GM23338 (cell line): ENCODE results near the gene CCDC92B. TPM values are rescaled to one million over a fixed set of nuclear protein-coding genes. Genes with fewer than 3 reads are reported as not detected.

Experiments
- ATAC-seq: fragments of 200-7000 bp; cut with Tn5 transposase; 3 replicates; pipeline ENCODE4 v1.9.1; 2020
- DNase-seq: peaks from one replicate; pipeline ENCODE4 v3.0.0-alpha.2; 2015; ENCODE audit warnings: low spot score
- H2AFZ ChIP-seq: fragments of 200-600 bp; sonication (generic); 2 replicates; pipeline ENCODE4 v1.8.0; 2016; ENCODE audit warnings: antibody characterized with exemption, mild to moderate bottlenecking, moderate library complexity
- H3F3A ChIP-seq: fragments of 200-600 bp; sonication (generic); replicated peaks from 2 replicates; pipeline ENCODE4 v1.8.0; 2017; ENCODE audit warnings: antibody characterized with exemption, mixed run types, low read depth
- H3K27ac ChIP-seq: fragments of 200-600 bp; sonication (generic); 2 replicates; pipeline ENCODE4 v1.6.1; 2016; ENCODE audit warnings: low read depth
- H3K27me3 ChIP-seq: fragments of 200-600 bp; sonication (generic); 2 replicates; pipeline ENCODE4 v1.8.0; 2016; ENCODE audit warnings: mild to moderate bottlenecking, mixed run types, moderate library complexity; ENCODE audit not compliant: insufficient read depth
- H3K36me3 ChIP-seq: fragments of 200-600 bp; sonication (generic); 2 replicates; pipeline ENCODE4 v1.8.0; 2016; ENCODE audit warnings: mild to moderate bottlenecking; ENCODE audit not compliant: insufficient read depth
- H3K4me1 ChIP-seq: fragments of 200-600 bp; sonication (generic); 2 replicates; pipeline ENCODE4 v1.8.0; 2016; ENCODE audit warnings: mild to moderate bottlenecking, moderate library complexity; ENCODE audit not compliant: insufficient read depth
- H3K4me2 ChIP-seq: fragments of 200-600 bp; sonication (generic); 2 replicates; pipeline ENCODE4 v1.7.1; 2017; ENCODE audit warnings: mixed run types
- H3K4me3 ChIP-seq: fragments of 200-600 bp; sonication (generic); 2 replicates; pipeline ENCODE4 v1.6.1; 2016; ENCODE audit warnings: mixed run types
- H3K79me2 ChIP-seq: fragments of 200-600 bp; sonication (generic); replicated peaks from 2 replicates; pipeline ENCODE4 v1.8.0; 2017; ENCODE audit warnings: mild to moderate bottlenecking; ENCODE audit not compliant: insufficient read depth
- H3K9me2 ChIP-seq: fragments of 200-600 bp; sonication (generic); 2 replicates; pipeline ENCODE4 v1.8.0; 2017; ENCODE audit not compliant: insufficient read depth
- H4K20me1 ChIP-seq: fragments of 200-600 bp; sonication (generic); replicated peaks from 2 replicates; pipeline ENCODE4 v1.8.0; 2017; ENCODE audit warnings: mild to moderate bottlenecking; ENCODE audit not compliant: insufficient read depth
- H3K27ac Mint-ChIP-seq: 2 replicates; pipeline ENCODE4 v1.8.0; 2020; ENCODE audit warnings: inconsistent platforms, mild to moderate bottlenecking, moderate library complexity, mixed read lengths
- H3K27me3 Mint-ChIP-seq: 3 replicates; pipeline ENCODE4 v1.8.0; 2022; ENCODE audit warnings: low read depth, mild to moderate bottlenecking, moderate library complexity, mixed read lengths, inconsistent platforms; ENCODE audit not compliant: insufficient read depth, poor library complexity
- H3K36me3 Mint-ChIP-seq: 3 replicates; pipeline ENCODE4 v1.8.0; 2021; ENCODE audit warnings: low read depth, mild to moderate bottlenecking, inconsistent platforms, moderate library complexity, mixed read lengths
- H3K4me1 Mint-ChIP-seq: 3 replicates; pipeline ENCODE4 v1.8.0; 2020; ENCODE audit warnings: mild to moderate bottlenecking, inconsistent platforms, mixed read lengths
- H3K4me3 Mint-ChIP-seq: 3 replicates; pipeline ENCODE4 v1.8.0; 2021; ENCODE audit warnings: moderate library complexity, mild to moderate bottlenecking, inconsistent platforms, mixed read lengths
- H3K9me3 Mint-ChIP-seq: 3 replicates; pipeline ENCODE4 v1.8.0; 2020; ENCODE audit warnings: moderate library complexity, mild to moderate bottlenecking, inconsistent platforms, mixed read lengths
- CREB1 ChIP-seq: fragments of 250-450 bp; sonication (Bioruptor Pico); IDR thresholded peaks from 2 replicates; pipeline ENCODE4 v1.5.0; 2020; ENCODE audit warnings: low read depth, mild to moderate bottlenecking, moderate library complexity
- EZH2 ChIP-seq: fragments of 200-600 bp; sonication (generic); IDR thresholded peaks from one replicate; pipeline ENCODE4 v1.8.0; 2017; ENCODE audit warnings: antibody characterized with exemption, mild to moderate bottlenecking, low read depth; ENCODE audit not compliant: unreplicated experiment
- NANOG ChIP-seq: IDR thresholded peaks from 2 replicates; pipeline ENCODE4 v1.6.1; 2016; ENCODE audit warnings: antibody characterized with exemption, borderline replicate concordance
- POLR2AphosphoS5 ChIP-seq: IDR thresholded peaks from 2 replicates; pipeline ENCODE4 v1.6.1; 2016; ENCODE audit warnings: antibody characterized with exemption, low read depth
- REST ChIP-seq: IDR thresholded peaks from one replicate; pipeline ENCODE4 v1.6.1; 2018; ENCODE audit warnings: antibody characterized with exemption; ENCODE audit not compliant: unreplicated experiment
- ZNF331 ChIP-seq: fragments of 250-450 bp; sonication (Bioruptor Pico); IDR thresholded peaks from 2 replicates; pipeline ENCODE4 v1.5.0; 2020; ENCODE audit warnings: low read depth, mild to moderate bottlenecking, moderate library complexity
- ZNF462 ChIP-seq: fragments of 250-450 bp; sonication (Bioruptor Pico); IDR thresholded peaks from 2 replicates; pipeline ENCODE4 v1.5.0; 2020; ENCODE audit warnings: mild to moderate bottlenecking, moderate library complexity
- polyA plus RNA-seq: library from polyadenylated mRNA; unstranded; fragments of >200 nt; fragmentation: Nextera tagmentation; extraction: Ambion mirVana; gene quantifications from 2 replicates; pipeline ENCODE4 v1.2.1, GENCODE V29; 2016
- total RNA-seq: library from RNA; depleted of rRNA; stranded (reverse); fragments of >200 nt; shearing (Covaris generic); gene quantifications from 2 replicates; pipeline ENCODE4 v1.2.3, GENCODE V29; 2014

The CCDC92B gene
- total and polyA plus RNA-seq, 2 experiments from 2014 or later, result 5.7 to 9.1 TPM

GRCh38 chr17:2737693-2738092 is 11.8 kb downstream of the CCDC92B start:
- Histone ChIP-seq H3K9me2 (no peaks in the 10 kb centered on the region; the same call in 1 of the 2 replicates), H4K20me1 (no peaks in the 10 kb centered on the region; the same call in 1 of the 2 replicates), H3K27me3 (no peaks in the 10 kb centered on the region), H3K4me2 (no peak overlapping the region), H3K4me3 (no peak overlapping the region), H3K4me1 (no peaks in the 10 kb centered on the region), H3F3A (no peaks in the 10 kb centered on the region), H3K79me2 (no peaks in the 10 kb centered on the region), H3K27ac (no peak overlapping the region), H3K36me3 (no peaks in the 10 kb centered on the region), H2AFZ (no peak overlapping the region)
- no peak overlapping the region for H3K27ac Mint-ChIP-seq
- DNase-seq (no peak), ATAC-seq (no peak)
- H3K36me3 Mint-ChIP-seq, result peaks cover 14% of the 10 kb centered on the region
- no peak for TF ChIP-seq REST
- no peak for TF ChIP-seq NANOG
- TF ChIP-seq ZNF462 (CRISPR knock-in tag), result no peak
- no peak for TF ChIP-seq CREB1 (CRISPR knock-in tag)
- no peak for TF ChIP-seq EZH2
- no peak for TF ChIP-seq POLR2AphosphoS5
- TF ChIP-seq ZNF331 (CRISPR knock-in tag), result no peak
- H3K9me3 Mint-ChIP-seq, result no peaks in the 10 kb centered on the region; the same call in 2 of the 3 replicates
- no peak overlapping the region for H3K4me3 Mint-ChIP-seq
- peaks cover 4% of the 10 kb centered on the region for H3K27me3 Mint-ChIP-seq
- no peaks in the 10 kb centered on the region; the same call in 2 of the 3 replicates for H3K4me1 Mint-ChIP-seq
